HG03108 (cell line): ENCODE results near the gene TTLL5.

Experiments
- ATAC-seq: cut with Tn5 transposase; IDR thresholded peaks from one replicate; pipeline ENCODE4 v1.9.1; 2021; ENCODE audit warnings: moderate library complexity; ENCODE audit not compliant: unreplicated experiment

Gene TTLL5, protein sequence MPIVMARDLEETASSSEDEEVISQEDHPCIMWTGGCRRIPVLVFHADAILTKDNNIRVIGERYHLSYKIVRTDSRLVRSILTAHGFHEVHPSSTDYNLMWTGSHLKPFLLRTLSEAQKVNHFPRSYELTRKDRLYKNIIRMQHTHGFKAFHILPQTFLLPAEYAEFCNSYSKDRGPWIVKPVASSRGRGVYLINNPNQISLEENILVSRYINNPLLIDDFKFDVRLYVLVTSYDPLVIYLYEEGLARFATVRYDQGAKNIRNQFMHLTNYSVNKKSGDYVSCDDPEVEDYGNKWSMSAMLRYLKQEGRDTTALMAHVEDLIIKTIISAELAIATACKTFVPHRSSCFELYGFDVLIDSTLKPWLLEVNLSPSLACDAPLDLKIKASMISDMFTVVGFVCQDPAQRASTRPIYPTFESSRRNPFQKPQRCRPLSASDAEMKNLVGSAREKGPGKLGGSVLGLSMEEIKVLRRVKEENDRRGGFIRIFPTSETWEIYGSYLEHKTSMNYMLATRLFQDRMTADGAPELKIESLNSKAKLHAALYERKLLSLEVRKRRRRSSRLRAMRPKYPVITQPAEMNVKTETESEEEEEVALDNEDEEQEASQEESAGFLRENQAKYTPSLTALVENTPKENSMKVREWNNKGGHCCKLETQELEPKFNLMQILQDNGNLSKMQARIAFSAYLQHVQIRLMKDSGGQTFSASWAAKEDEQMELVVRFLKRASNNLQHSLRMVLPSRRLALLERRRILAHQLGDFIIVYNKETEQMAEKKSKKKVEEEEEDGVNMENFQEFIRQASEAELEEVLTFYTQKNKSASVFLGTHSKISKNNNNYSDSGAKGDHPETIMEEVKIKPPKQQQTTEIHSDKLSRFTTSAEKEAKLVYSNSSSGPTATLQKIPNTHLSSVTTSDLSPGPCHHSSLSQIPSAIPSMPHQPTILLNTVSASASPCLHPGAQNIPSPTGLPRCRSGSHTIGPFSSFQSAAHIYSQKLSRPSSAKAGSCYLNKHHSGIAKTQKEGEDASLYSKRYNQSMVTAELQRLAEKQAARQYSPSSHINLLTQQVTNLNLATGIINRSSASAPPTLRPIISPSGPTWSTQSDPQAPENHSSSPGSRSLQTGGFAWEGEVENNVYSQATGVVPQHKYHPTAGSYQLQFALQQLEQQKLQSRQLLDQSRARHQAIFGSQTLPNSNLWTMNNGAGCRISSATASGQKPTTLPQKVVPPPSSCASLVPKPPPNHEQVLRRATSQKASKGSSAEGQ (N-terminal part only)

DNA sequence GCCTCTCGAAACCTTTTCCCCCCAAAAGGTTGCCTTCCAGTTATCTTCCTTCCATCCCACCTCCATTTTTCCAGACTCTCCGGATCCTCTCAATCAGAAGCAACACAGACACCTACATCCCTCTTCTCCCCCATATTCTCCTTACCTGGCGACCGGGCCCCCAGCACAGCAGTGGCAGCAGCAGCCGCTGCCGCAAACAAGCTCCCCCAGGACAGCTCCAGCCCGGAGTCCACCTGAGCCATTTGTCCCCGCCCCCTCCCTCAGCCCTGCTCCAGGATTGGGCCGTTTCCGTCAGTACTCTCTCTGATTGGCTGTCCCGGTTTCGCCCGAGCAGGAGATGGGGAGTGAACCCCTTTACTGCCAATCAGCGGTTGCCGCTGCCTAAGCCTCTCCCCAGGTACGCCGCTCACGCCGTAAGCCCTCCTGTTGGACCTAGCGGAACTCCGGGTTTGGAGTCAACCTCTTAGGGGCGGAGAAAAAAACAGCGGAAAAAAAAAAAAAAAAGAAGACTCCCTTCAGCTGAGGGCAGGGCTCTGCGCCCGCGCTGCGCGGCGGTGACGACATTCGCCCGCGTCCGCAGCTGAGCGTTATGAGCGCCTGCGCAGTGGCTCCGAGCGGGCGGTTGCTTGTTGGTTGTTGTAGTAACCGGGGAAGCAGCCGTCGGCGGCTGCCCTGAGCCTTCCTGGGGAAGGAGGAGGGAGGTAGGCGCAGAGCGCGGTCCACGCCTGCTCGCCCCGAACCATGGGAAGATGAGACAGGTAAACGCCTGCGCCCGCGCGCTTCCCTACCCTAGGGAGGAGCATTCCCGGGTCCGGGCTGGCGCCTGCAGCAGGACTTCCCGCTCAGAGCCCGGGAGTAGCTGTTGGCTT is at the start of gene TTLL5, which contains the start of gene ERG28:
Gene TTLL5 (plus strand): TSS at position 617 of the 869 bp plus-strand sequence. CDS start 1,904 bp downstream, outside the sequence.
Gene ERG28 (minus strand): TSS at position 247 of the 869 bp plus-strand sequence. CDS start 3,374 bp downstream, outside the sequence.
- ATAC-seq: peak; percentile 97

DNA sequence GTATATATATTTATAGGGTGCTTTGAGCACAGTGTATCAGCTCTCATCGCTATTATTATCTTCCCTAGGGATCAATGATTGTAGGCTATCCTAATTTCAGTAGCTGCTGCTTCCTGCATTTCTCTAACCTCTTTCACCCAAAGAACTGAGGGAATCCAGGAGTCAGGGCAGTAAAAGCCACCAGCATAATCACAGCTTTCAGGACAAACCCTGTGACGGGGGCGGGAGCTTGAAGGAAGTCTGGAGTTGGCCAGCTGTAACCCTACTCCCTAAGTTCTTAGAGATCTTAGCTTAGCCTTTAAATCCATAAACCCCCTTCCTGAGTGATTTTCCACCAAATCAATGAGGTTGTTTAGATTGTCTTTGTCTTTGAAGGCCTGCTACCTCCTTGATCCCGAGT is 48.9 kb upstream of the TTLL5 start:
- no peak for ATAC-seq

DNA sequence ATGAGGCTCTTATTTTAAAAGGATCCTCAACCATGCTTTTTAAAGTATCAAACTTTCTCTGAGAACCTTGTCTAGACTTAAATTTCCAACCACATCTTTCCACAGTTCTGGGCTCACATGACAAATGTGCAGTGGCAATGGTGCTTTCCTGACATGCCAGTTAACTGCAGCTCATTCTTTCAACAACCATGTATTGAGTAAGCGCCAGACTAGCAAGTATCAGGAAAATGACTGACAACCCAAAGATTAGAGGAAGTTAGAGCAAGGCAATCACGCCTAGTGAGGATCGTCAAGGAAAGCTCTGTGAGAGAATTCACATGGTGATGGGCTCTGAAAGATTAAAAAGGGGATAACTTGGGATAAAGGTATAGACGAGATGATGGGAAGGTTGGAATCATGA is 46.9 kb upstream of the TTLL5 start:
- ATAC-seq: no peak

DNA sequence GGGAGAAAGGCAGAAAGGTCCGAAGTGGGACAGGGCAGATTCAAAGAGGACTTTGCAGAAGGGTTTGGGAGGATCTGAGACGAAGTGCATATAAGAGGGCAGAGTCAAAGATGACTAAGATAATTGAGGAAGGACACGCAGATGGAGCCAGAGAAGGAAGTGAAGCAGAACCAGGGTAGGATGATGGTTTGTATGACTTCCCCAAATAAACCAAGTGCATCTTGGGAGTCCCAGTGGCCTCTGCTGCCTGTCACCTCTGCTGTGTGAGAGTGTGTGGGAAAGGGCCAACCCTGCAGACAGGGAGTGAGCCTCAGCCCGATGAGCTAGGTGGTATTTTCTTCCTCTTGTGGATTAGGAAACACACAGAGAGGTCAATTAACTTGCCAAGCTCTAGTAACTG is 45.8 kb upstream of the TTLL5 start:
- ATAC-seq: no peak

DNA sequence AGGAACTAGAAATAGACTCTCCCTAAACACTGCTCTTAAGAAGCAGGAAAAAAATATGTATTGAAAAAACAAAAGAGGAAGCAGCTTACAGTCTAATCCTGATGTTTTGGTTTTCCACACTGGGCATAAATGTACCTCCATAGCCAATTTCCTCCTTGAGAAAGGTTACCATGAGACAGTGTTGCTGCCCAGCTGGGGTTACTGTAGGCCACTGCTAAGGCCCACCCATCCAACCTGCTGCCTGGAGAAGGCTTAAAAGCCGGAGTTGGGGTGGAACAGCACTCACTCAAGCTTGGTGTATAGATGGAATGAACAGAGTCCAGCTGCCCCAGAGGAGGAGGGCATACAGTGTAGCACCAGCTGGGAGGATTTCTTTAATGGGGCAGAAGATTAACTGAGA is 41.5 kb upstream of the TTLL5 start:
- no peak for ATAC-seq

DNA sequence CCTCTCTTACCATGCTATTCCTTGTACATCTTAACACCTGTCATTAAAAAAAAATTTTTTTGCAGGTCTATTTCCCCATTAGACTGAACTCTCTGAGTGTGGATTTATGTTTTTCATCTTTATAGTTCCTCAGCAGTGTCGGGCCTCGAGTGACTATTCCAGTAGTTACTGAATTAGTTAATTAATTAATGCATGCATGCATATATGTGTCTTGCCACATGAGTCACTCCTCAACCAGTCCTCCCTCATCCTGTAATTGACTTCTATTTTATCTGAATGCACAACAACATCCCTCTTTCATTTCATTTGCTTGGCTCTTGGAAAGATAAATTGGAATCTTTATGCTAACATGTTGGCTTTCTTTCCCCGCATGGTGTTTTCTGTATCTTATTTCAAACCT is 36.0 kb upstream of the TTLL5 start:
- ATAC-seq: no peak

DNA sequence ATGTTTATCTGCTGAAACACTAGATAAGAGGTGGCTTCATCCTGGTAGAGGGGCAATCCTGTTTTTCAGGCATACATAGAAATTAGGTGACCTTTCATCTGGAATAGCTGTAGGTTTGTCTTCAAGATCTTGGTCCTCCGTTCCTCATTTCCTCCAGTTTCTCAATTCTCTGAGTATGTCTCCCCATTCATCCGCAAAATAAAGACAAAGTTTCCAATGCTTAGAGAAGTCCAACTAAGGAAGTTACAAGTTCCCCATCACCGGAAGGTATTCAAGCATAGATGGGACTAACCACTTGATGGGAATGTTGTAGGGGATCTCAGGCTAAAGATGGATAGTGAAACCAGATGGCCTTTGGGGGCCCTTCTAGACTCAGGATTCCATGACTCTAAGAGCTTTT is 34.6 kb upstream of the TTLL5 start:
- ATAC-seq: no peak

DNA sequence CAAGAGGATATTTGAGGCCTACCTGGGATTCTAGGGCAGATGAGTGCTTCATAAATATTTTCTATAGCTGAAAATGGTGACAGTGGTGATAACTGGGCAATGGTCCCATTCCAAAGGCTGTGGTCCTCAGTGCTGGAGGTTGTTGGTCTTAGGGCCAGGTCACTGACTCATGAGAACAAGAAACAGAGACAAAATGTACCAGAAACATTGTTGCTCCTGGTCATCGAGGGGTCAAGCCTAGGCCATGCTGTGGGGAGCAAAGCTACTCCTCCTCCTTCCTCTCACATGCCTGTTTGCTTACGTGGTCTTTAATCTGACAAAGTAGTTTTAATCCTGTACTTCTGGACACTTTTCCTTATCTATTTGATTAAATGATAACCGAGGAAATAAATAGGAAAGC is 34.2 kb upstream of the TTLL5 start:
- ATAC-seq: no peak

DNA sequence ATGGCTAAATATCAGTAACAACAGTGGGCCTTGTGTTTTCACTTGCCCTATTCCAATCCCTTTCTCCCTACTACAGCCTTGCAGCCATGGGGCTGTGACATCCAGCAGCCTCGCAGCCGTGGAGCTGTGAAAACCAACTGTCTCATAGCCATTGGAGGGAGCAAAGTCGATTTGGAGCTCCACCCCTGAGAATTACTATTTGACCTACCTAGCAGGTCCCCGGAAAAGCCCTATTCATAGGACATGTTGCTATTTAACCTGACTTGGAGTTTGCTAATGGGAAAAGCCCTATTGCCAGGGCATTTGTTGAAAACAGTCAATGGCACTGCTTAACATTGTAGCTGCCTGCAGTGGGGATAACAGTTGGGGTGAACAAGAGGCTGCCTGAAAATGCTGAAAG is 33.6 kb upstream of the TTLL5 start:
- ATAC-seq: no peak

DNA sequence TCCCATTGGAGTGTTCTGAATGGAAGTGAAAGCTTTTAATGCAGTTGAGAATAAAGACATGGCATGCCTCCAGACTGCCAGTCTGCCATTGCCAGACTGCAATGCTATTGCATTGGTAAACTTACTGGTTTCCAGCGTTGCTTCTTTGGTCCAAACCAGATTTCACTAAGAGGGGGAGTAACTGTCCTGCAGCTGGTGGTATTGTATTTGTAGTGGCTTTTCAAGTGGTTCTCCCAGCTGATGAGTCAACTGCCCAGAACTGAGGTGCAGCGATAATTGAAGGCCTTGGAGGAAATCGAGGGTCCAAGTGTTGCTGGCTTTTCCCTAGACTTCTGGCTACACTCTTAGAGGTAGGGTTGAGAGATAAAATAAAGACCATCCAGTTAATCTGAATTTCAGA is 32.2 kb upstream of the TTLL5 start:
- no peak for ATAC-seq

DNA sequence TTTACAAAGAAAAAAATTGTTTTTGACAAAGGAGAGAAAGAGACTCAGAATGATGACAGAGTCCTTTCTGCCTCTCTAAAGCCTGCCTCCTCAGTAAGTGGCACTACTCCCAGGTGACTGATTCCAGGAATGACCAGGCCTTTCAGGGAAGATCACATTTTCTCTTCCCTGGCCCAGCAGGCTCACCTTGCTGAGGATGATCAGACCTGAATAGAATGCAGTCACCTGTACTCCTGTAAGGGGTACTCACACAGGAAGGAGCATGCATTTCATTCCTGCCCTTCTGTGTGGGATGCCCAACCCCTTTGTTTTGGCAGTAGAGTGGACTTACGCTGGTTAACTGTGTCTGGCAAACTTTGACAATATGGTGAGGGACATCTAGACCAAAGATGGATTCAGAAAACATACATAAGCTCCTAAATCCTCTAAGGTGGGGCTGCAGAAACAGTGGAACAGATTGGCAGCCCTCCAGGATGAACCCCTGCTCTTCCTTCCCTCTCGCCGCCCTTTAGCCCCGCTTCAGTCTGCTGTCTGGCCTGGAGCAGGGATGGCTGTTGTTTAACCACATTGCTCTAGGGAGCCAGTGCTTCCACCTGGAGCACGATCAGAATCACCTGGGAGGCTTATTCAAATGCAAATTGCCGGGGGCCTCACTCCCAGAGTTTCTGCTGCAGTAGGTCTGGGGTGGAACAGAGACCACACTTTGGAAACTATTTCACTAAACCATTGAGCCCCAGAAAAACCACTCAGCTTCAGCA is 30.2 kb upstream of the TTLL5 start:
- no peak for ATAC-seq

DNA sequence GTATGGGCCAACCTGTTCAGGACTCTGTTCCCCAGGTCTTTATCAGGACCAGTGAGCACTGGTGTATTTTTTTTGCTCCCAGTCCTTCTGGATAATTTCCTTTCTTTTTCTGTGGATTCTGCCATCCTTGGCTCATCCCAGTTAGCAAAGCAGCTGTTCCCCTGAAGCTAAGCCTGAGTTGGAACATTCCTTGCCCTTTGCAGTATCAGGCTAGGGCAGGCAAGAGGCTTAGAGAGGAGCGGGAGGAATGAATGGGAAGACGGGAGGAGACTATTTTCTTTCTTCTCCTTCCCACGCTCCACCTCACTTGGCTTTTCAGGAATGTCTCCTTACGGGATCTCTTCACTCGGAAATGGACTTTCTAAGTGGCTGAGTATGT is 29.6 kb upstream of the TTLL5 start:
- ATAC-seq: no peak

DNA sequence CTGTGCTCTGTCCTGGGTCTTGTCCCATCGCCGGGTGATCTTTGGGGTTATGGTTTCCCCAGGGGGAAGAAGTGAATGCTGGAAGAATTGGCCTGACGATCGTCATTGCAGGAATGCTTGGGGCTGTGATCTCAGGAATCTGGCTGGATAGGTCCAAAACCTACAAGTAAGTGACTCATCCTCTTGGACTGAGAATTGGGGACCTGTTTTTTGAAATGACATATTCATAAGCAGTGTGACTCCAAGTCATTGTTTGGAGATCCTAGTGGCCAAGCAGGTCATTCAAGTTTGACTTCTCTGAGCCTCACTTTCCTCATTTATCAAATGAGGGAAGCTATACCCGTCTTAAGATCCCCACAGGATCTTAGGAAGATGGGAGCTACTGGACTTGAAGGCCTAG is 26.2 kb upstream of the TTLL5 start:
- ATAC-seq: no peak

DNA sequence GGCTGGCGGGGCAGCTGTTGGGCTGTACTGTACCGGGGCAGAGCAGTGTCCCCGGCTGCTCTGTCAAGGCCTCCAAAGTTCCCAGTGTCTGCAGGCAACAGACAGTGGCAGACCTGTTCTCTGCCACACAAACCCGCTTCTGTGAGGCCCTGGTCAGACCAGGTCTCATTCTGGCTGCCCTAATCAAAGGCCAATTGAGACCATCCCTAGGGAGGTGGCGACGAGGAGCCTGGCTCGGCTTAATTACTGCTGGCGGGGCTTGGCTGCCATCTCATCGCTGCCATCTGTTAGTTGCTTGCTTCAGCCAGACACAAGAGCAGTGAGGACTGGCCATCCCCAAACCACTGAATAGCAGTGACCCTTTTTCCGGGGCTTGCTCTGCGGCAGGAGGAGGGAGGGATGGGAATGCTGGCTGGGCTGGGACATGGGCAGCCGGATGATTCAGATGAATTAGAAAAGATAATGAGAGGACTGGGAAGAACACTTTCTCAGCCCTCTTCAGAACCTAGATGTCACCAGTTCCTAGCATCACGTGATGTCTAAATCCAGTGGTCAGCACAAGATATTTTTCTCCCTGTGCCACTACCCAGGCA is 24.9 kb upstream of the TTLL5 start:
- ATAC-seq: no peak

DNA sequence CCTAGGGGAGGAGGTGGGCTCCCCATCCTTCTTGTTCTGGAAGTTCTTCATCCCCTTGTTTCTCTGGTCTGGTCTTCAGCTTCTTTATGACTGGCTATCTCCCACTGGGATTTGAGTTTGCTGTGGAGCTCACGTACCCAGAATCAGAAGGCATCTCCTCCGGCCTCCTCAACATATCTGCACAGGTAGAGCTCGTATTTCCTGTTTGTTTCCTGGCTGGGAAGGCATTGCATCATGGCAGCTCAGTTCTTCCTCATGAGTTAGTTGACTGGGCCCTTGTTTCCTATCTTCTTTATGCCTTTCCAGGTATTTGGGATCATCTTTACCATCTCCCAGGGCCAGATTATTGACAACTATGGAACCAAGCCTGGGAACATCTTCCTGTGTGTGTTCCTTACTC is 20.2 kb upstream of the TTLL5 start:
- ATAC-seq: no peak

DNA sequence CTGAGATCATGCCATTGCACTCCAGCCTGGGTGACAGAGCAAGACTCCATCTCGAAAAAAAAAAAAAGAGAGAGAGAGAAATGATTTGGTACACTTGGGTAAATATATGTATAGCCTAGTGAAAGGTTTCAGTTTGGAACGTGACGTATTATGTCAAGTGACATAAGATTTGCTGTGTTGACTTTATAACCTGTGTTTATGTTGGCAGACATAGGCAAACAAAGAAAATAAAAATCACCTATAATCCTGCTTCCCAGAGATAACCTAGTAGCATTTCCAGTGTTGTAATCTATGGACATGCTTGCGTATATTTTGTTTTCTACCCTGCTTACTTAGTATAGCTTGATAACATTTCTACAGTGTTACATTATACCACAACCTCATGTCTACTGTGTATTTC is 17.1 kb upstream of the TTLL5 start:
- ATAC-seq: no peak

DNA sequence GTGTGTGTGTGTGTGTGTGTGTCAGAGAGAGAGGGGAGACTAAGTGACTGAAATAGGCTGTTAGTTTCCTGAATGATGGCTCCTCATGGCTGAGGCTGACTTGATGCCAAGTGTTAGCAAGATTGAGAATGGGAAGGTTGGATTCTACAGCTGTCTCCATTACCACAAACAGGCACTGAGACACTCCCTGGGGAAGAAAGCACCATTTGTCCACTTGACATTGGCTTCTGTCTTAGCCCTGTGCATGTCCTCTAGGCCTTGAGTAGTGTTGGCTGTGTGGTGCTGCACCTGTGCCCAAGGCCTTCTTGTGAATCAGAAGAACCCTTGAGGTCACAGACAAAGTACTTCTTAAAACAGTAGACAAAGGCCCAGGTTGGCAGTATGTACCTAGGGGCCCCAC is 16.0 kb upstream of the TTLL5 start:
- ATAC-seq: no peak

DNA sequence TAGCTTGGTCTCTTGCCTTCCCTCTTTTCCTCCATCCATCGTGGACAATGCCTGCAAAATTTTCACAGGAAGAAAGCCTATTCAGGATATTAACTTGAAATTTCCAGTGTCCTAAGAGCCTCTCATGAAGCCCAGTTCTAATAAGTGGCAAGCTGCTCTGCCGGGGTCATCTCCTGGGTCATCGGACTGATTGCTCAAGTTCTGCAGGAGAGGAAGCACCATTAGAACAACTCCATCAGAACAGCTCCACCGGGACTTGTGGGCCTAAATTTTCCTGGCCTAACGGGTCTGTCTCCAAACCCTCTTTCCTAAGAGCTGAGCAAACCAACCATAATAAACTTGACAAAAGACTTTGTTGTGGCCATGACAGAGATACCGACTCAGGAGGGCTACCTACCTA is 14.3 kb upstream of the TTLL5 start:
- ATAC-seq: no peak

DNA sequence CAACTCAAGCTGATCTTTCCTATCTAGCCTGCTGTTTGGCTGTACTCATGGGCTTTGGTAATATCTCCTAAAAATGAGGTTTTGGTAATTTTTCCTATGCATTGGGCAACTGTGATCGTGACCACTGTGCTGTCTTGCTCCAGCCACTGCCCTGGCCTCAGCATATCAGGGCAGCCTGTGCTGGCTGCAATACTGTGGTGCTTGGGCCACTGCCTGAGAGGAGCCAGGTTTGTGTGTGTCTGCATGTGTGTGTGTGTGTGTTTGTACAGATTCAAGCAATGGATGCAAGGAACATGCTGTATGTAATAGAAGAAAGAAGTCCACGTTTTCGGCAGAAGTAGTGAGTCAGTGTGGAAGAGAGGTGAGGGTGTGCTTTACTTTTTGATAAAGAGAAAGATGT is 13.4 kb upstream of the TTLL5 start:
- ATAC-seq: no peak
